Sciatic nerve (tissue), 2 donors: ENCODE measurements around the gene ARHGAP30. TPM values are rescaled to one million over a fixed set of nuclear protein-coding genes. Genes with fewer than 3 reads are reported as not detected.
"Not testable (repeated sequence)": the region's sequence is repeated elsewhere in the genome, so short reads cannot be mapped to it uniquely, and the experiment has no call there.

ENCODE experiments used
- ATAC-seq: fragments of 200-7000 bp; cut with Tn5 transposase; one replicate; pipeline ENCODE4 v1.9.1; 2020; ENCODE audit warnings: mild to moderate bottlenecking, moderate library complexity
- DNase-seq: peaks from one replicate; pipeline ENCODE4 v3.0.0-alpha.2; 2020; ENCODE audit warnings: low spot score
- intact Hi-C: fragments of 100-400 bp; cut with DNase I; formaldehyde crosslinking; loops from one replicate; pipeline ENCODE4 v1.14.2; 2022
- total RNA-seq: library from RNA; stranded (reverse); fragmentation: NEBNext Ultra II Directional; extraction: Animal tissue kit (Norgen Biotek cat#: 25700); gene quantifications from one replicate; pipeline ENCODE4 v1.2.1, GENCODE V29; 2021
- donor health status: DM: no; HTN: no; CAD: no.
- donor health status: DM: no; HTN: no; CAD: no.

ARHGAP30 gene
- total RNA-seq, 1 donor from 2014 or later = 13.7 TPM

GRCh38 chr1:161021165-161021969 is 48.3 kb downstream of the ARHGAP30 start:
- ATAC-seq (peak; percentile 87), DNase-seq (peak; percentile 69)
- intact Hi-C loops = no loop called here

GRCh38 chr1:161020509-161021164 is 49.1 kb downstream of the ARHGAP30 start, which contains the start of gene F11R:
F11R (minus strand) TSS chr1:161021152; CDS start chr1:161021073, 79 bp downstream.
- DNase-seq (no peak), ATAC-seq (peak; percentile 69)
- intact Hi-C loops = no loop called here

GRCh38 chr1:161019751-161020495 is 49.8 kb downstream of the ARHGAP30 start:
- ATAC-seq (peak; percentile 28), DNase-seq (no peak)
- intact Hi-C loops = loop anchor here (1.0 kb wide), 1 partner anchor 23 kb away; no protein-coding TSS in a partner anchor

DNA sequence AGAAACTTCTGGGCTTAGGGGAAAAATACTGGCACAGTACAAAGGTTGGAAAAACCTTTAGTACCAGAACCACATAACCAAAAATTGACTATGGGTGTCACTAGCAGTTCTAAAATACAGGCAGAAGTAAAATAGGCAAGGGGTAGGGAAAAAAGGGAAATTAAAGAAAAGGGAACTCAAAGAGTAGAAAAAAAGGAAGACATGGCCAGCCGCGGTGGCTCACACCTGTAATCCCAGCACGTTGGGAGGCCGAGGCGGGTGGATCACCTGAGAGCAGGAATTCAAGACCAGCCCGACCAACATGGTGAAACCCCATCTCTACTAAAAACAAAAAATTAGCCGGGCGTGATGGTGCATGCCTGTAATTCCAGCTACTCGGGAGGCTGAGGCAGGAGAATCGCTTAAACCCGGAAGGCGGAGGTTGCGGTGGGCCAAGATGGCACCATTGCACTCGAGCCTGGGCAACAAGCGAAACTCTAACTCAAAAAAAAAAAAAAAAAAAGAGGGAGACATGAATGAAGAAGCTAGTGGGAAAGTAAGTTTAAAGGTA is 50.5 kb downstream of the ARHGAP30 start:
- ATAC-seq, DNase-seq: not testable (repeated sequence)
- intact Hi-C loops = loop anchor here (1.0 kb wide), 1 partner anchor 22 kb away; no protein-coding TSS in a partner anchor

DNA sequence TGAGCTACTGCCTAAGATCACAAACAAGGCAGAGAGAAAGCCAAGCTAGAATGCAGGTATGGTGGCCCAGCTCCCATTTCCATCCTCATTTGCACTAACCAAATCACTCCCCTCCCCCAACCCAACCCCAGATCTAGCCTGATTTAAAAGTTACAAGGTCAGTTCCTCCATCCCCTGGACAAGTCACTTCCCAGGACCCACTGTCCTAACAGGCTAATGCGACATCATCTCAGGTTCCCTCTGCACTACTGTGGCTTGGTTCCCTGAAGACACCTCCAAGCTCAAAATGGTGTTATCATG is 51.1 kb downstream of the ARHGAP30 start:
- ATAC-seq = no peak
- DNase-seq = no peak
- intact Hi-C loops = no loop called here

DNA sequence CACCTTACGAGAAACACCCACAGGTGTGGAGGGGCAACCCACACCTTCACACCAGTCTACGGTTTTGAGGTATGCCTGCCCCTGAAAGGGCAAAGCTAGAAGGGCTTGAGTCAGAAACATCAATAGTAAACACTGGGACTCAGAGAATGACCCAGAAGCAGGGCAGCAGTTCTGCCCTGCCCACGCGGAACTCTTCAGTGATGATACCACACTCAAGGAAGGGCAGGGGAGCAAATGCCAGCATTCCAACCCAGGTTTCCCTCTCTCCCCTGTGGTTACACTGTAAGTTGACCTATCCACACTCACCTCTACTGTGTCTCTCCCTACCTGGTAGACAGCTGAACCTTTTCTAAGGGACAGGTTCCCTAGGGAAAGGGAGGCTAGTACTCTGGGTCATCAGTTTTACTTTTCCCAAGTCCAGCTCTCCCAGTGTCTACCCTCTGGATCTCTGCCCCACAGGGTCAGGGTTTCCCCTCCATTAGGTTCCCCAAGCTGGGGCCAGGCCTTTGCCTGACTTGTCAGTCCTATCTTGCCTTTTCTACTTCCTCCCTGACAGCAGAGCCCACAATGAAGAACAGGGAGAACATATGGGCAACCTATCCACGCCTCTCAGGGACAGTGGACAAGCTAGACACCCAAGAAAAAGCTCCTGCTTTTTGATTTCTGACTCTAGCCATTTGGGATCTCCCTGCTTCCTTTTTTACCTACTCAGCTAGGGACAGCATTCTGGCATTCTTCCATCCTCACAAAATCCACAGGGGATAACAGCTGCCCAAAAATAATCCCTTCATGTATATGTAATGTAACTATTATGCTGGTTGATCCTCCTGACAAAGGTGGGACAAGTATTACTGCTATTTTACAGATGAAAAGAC is 51.7 kb downstream of the ARHGAP30 start:
- DNase-seq = no peak
- ATAC-seq = no peak
- intact Hi-C loops = no loop called here

- ATAC-seq, DNase-seq, intact Hi-C loops: not testable (repeated sequence)
Observed at GRCh38 chr1:161017181-161017580, 52.5 kb downstream of the ARHGAP30 start.

GRCh38 chr1:161016683-161017082 is 53.0 kb downstream of the ARHGAP30 start:
- not testable (repeated sequence) for DNase-seq, ATAC-seq

GRCh38 chr1:161013488-161014230 is 56.0 kb downstream of the ARHGAP30 start:
- DNase-seq = peak; percentile 79
- peak; percentile 95 for ATAC-seq
- intact Hi-C loops = no loop called here

More at GRCh38 chr1:161016683-161017082, 53.0 kb downstream of the ARHGAP30 start:
- intact Hi-C loops = not testable (repeated sequence)

GRCh38 chr1:161013131-161013487 is 56.6 kb downstream of the ARHGAP30 start:
- ATAC-seq = peak; percentile 41
- no peak for DNase-seq
- intact Hi-C loops = no loop called here

GRCh38 chr1:161012420-161012819 is 57.3 kb downstream of the ARHGAP30 start:
- intact Hi-C loops = no loop called here
- ATAC-seq = no peak

GRCh38 chr1:161009602-161010211 is 60.0 kb downstream of the ARHGAP30 start:
- intact Hi-C loops = no loop called here
- ATAC-seq (no peak), DNase-seq (no peak)

More at GRCh38 chr1:161012420-161012819, 57.3 kb downstream of the ARHGAP30 start:
- DNase-seq = no peak

- no peak for ATAC-seq
- intact Hi-C loops = no loop called here
- no peak for DNase-seq
Observed at GRCh38 chr1:161008869-161009510, 60.7 kb downstream of the ARHGAP30 start.

DNA sequence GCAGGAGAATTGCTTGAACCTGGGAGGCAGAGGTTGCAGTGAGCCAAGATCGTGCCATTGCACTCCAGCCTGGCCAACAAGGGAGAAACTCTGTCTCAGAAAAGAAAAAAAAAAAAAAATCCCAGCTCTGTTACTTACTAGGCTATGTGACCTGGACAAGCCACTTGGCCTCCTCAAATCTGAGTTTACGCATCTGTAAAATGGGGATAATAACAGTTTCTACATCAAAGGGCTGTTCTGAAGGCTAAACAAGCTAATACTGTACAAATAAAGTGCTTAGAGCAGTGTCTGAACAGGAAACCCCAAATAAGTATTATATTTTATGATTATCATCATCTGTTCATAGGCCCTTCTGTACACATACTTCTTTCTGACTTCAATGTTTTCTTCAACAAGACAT is 62.3 kb downstream of the ARHGAP30 start:
- no peak for ATAC-seq
- intact Hi-C loops = no loop called here
- no peak for DNase-seq

DNA sequence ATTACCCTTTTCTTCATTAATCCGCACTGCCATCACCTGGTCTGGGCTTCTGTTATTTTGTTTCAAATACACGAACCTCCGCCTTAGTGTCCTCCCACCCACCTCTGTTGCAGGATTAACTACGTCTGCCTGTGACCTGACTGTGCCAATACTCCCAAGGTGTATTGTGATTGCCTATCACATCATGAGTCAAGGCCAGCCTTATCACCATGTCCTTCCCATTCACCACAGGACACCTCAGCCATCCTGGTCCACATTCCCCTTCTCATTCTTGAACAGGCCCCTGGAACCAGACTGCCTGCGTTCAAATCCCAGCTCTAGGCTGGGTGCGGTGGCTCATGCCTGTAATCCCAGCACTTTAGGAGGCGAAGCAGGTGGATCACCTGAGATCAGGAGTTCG is 63.1 kb downstream of the ARHGAP30 start:
- no peak for DNase-seq
- intact Hi-C loops = no loop called here
- ATAC-seq = no peak

DNA sequence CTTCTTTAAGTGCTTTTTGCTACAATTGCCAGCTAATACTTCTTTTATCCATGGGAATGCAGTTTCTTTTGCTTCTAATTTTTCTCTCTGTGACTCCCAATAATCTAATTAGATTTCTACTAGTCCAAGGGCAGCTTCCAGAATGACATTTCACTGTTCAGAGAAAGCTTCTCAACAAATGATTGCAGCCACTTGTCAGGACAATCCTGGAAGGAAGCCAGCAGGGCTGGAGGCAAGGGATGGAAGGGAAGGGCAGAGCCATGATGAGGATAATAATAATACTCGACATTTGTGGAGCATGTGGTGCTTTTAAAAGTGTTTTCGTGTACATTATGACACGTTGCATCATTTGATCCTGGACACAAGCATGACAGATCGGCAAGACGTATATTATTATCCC is 68.2 kb downstream of the ARHGAP30 start:
- intact Hi-C loops = no loop called here
- ATAC-seq (no peak), DNase-seq (no peak)
